Trophoblast cell (in vitro differentiated cells and primary cell): Measurements from ENCODE around the gene RAB8A.

Experiments
- DNase-seq, 2 donors: peaks; one replicate each; pipeline ENCODE4 v3.0.0-alpha.2; 2016
- H2AFZ ChIP-seq: 2 replicates; pipeline ENCODE4 v1.6.1; 2013; ENCODE audit warnings: low read length, moderate library complexity, mild to moderate bottlenecking; ENCODE audit not compliant: insufficient read depth, poor library complexity
- H2AK5ac ChIP-seq: 2 replicates; pipeline ENCODE4 v1.6.1; 2013; ENCODE audit warnings: mild to moderate bottlenecking, low read length
- H2BK120ac ChIP-seq: 2 replicates; pipeline ENCODE4 v1.6.1; 2013; ENCODE audit warnings: low read length, mild to moderate bottlenecking, moderate library complexity; ENCODE audit not compliant: insufficient read depth, poor library complexity
- H2BK12ac ChIP-seq: 2 replicates; pipeline ENCODE4 v1.6.1; 2013; ENCODE audit warnings: mild to moderate bottlenecking, low read length, moderate library complexity
- H2BK5ac ChIP-seq: 2 replicates; pipeline ENCODE4 v1.6.1; 2013; ENCODE audit warnings: low read length, low read depth, moderate library complexity, mild to moderate bottlenecking; ENCODE audit not compliant: poor library complexity
- H3K14ac ChIP-seq: 2 replicates; pipeline ENCODE4 v1.6.1; 2013; ENCODE audit warnings: mild to moderate bottlenecking, low read length
- H3K18ac ChIP-seq: 2 replicates; pipeline ENCODE4 v1.6.1; 2013; ENCODE audit warnings: mild to moderate bottlenecking, low read length
- H3K23ac ChIP-seq: 2 replicates; pipeline ENCODE4 v1.6.1; 2013; ENCODE audit warnings: low read length
- H3K27ac ChIP-seq: 2 replicates; pipeline ENCODE4 v1.5.1; 2013; ENCODE audit warnings: low read depth, mild to moderate bottlenecking, inconsistent platforms, low read length, moderate library complexity
- H3K27me3 ChIP-seq: 2 replicates; pipeline ENCODE4 v1.6.1; 2013; ENCODE audit warnings: inconsistent platforms, mild to moderate bottlenecking, low read length, moderate library complexity; ENCODE audit not compliant: insufficient read depth
- H3K36me3 ChIP-seq, 2 experiments: 1 replicate in 1 of 2; 2 replicates in 1 of 2; pipeline ENCODE4 v1.6.1; 2013; ENCODE audit warnings: low read length in 2 of 2, mild to moderate bottlenecking in 2 of 2, moderate library complexity in 1 of 2; ENCODE audit not compliant: insufficient read depth in 2 of 2, control insufficient read depth in 1 of 2
- H3K4ac ChIP-seq: 2 replicates; pipeline ENCODE4 v1.6.1; 2013; ENCODE audit warnings: low read depth, mild to moderate bottlenecking, low read length, moderate library complexity
- H3K4me1 ChIP-seq, 2 experiments: 1 replicate in 1 of 2; 2 replicates in 1 of 2; pipeline ENCODE4 v1.6.1; 2013; ENCODE audit warnings: low read length in 2 of 2, mild to moderate bottlenecking in 2 of 2, moderate library complexity in 1 of 2; ENCODE audit not compliant: insufficient read depth in 2 of 2, control insufficient read depth in 1 of 2
- H3K4me2 ChIP-seq: 2 replicates; pipeline ENCODE4 v1.6.1; 2013; ENCODE audit warnings: inconsistent platforms, mild to moderate bottlenecking, low read length, moderate library complexity
- H3K4me3 ChIP-seq: 2 replicates; pipeline ENCODE4 v1.5.1; 2013; ENCODE audit warnings: mild to moderate bottlenecking, low read depth, low read length, inconsistent platforms
- H3K79me1 ChIP-seq: one replicate; pipeline ENCODE4 v1.6.1; 2013; ENCODE audit warnings: low read length
- H3K79me2 ChIP-seq: 2 replicates; pipeline ENCODE4 v1.6.1; 2013; ENCODE audit warnings: low read length, mild to moderate bottlenecking; ENCODE audit not compliant: control insufficient read depth, insufficient read depth, poor library complexity
- H3K9ac ChIP-seq: 2 replicates; pipeline ENCODE4 v1.6.1; 2013; ENCODE audit warnings: mild to moderate bottlenecking, low read length
- H3K9me3 ChIP-seq: 2 replicates; pipeline ENCODE4 v1.6.1; 2013; ENCODE audit warnings: low read depth, mild to moderate bottlenecking, control low read depth, inconsistent platforms, low read length; ENCODE audit not compliant: insufficient read depth
- H4K12ac ChIP-seq: 2 replicates; pipeline ENCODE4 v1.6.1; 2013; ENCODE audit warnings: low read depth, mild to moderate bottlenecking, low read length, moderate library complexity
- H4K8ac ChIP-seq: 2 replicates; pipeline ENCODE4 v1.6.1; 2013; ENCODE audit warnings: low read depth, mild to moderate bottlenecking, low read length, moderate library complexity
- H4K91ac ChIP-seq: one replicate; pipeline ENCODE4 v1.6.1; 2013; ENCODE audit warnings: low read depth, mild to moderate bottlenecking, low read length, moderate library complexity
- WGBS: extraction: QIAGEN DNeasy Blood & Tissue Kit; methylation state at CpG from one replicate; pipeline ENCODE4 v1.1.7; 2013; ENCODE audit warnings: missing lambda C conversion rate; ENCODE audit not compliant: insufficient read length, insufficient coverage; ENCODE audit errors: extremely low coverage; 5-methylcytosine and 5-hydroxymethylcytosine counted together

The RAB8A gene

GRCh38 chr19:16076958-16077611 lies 34.6 kb upstream of the RAB8A start:
- peak overlapping the region; percentile 2 for H4K12ac ChIP-seq
- H3K27ac ChIP-seq = peak overlapping the region; percentile 96
- no peaks in the 10 kb centered on the region for H3K27me3 ChIP-seq
- H2BK5ac ChIP-seq = peak overlapping the region; percentile 96
- H3K4me3 ChIP-seq = peak overlapping the region; percentile 99
- H3K79me1 ChIP-seq = peaks cover 33% of the 10 kb centered on the region
- no CpG with 5 or more reads among the region's 56 CpGs for WGBS
- H3K4me2 ChIP-seq = peak overlapping the region; percentile 85
- peak overlapping the region; percentile 80 for H4K8ac ChIP-seq
- H4K91ac ChIP-seq = peak overlapping the region; percentile 88
- peak overlapping the region; percentile 100 for H3K9ac ChIP-seq
- H3K79me2 ChIP-seq = peaks cover 39% of the 10 kb centered on the region
- no peak overlapping the region for H3K23ac ChIP-seq
- H3K4ac ChIP-seq = peak overlapping the region; percentile 100
- peaks cover 22 to 26% of the 10 kb centered on the region in 2 experiments for H3K36me3 ChIP-seq
- H2BK12ac ChIP-seq = no peak overlapping the region
- H3K14ac ChIP-seq = peak overlapping the region; percentile 52
- no peaks in the 10 kb centered on the region for H3K9me3 ChIP-seq
- H3K4me1 ChIP-seq = peaks cover 8 to 15% of the 10 kb centered on the region in 2 experiments
- peak overlapping the region; percentile 0 for H2AFZ ChIP-seq
- peak overlapping the region; percentile 90 for H2BK120ac ChIP-seq
- DNase-seq = peak in 1 of 2 donors; percentile 60
- peak overlapping the region; percentile 99 for H3K18ac ChIP-seq
- H2AK5ac ChIP-seq = peak overlapping the region; percentile 53

DNA sequence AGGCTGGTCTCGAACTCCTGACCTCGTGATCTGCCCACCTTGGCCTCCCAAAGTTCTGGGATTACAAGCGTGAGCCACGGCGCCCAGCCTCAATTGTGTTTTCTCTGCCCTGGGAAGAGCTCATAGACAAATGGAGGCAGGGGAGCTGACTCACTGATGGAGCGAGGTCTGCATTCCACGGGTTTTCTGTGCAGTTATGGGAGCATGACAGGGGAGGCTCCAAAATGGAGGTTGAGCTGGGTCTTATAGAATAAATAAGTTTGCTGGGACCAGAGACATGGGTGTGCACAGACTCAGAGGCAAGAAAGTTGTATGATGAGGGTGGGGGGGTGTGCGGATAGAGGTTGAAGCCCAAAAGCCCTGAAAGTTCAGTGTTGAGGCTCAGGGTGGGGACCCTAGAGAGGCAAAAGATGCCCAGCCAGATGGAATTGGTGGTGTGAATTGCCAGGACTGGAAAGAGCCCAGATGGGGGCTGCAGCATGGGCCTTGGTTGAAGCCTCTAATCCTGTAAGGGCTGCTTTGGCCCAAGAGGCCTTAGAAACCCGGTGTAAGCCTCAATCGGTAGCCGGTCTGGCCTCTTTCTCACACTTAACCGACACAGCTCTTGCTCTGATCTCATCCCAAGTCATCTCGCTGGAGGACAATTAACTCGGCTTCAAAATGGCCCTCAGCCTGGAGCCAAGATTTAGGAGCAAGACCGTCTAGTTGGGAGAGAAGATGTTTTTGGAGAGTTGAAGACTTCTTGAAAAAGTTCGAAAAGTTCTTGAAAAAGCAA lies 33.5 kb upstream of the RAB8A start:
- Histone ChIP-seq H3K36me3 (peaks cover 33 to 36% of the 10 kb centered on the region in 2 experiments), H4K8ac (peak overlapping the region; percentile 57), H3K4me2 (peak overlapping the region; percentile 85), H2BK12ac (peak overlapping the region; percentile 10), H3K9ac (peak overlapping the region; percentile 84), H4K91ac (peak overlapping the region; percentile 90), H4K12ac (peak overlapping the region; percentile 90), H3K27ac (peak overlapping the region; percentile 96), H3K14ac (peak overlapping the region; percentile 92), H2AFZ (peak overlapping the region; percentile 17), H2BK5ac (peak overlapping the region; percentile 98), H2BK120ac (peak overlapping the region; percentile 55), H3K4me3 (peak overlapping the region; percentile 65), H3K9me3 (no peaks in the 10 kb centered on the region), H3K4ac (peak overlapping the region; percentile 100), H3K79me1 (peaks cover 33% of the 10 kb centered on the region), H3K4me1 (peaks cover 8 to 15% of the 10 kb centered on the region in 2 experiments), H3K18ac (peak overlapping the region; percentile 34), H2AK5ac (peak overlapping the region; percentile 20), H3K27me3 (no peaks in the 10 kb centered on the region), H3K79me2 (peaks cover 41% of the 10 kb centered on the region), H3K23ac (no peak overlapping the region)
- peak in 1 of 2 donors; percentile 66 for DNase-seq
- no CpG with 5 or more reads among the region's 16 CpGs for WGBS

DNA sequence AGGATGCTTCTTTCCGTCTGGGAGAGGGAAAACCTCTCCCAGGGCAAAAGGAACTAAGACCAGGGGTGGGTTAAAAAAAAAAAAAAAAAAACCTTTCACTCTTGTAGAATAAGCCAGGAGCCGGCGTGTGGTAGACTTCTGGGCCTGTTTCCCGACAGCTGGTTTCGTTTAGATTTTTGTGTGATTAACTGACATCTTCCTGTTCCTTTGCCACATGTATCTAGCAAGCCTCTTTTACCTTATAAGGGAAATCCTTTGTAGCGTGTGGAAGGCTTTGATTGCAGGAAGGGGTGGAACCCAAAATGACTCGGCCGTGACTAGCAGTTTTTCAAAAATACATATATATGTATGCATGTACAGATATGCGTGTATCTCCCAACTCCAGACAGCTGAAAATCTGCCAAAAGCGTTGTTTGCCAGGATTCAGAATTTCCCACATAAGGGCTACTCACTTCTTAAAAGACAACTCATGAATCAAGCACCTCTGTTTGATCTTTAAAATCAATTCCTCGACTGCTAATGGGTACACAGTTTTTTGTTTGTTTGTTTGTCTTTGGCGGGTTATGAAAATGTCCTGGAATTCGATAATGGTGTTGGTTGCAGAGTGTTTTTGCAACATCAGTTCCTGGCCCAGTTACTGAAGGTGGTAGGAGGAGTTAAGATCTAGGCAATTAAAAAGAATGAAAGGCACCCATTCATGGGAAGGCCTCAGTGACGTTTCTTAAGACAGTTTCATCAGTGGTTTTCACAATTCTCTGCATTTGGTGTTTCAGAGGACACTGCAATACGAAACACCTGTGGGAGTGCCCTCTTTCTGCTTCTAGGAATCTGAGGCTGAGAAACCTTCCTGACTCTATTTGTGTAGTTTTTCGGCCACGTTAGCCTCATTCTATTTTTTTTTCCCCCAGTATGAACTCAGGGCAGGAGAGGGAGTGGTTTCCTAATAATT lies 32.7 kb upstream of the RAB8A start:
- H2BK120ac ChIP-seq = no peak overlapping the region
- H2AK5ac ChIP-seq = no peak overlapping the region
- no CpG with 5 or more reads among the region's 17 CpGs for WGBS
- H3K36me3 ChIP-seq = peaks cover 41 to 45% of the 10 kb centered on the region in 2 experiments
- peak overlapping the region; percentile 84 for H3K9ac ChIP-seq
- no peak overlapping the region for H3K23ac ChIP-seq
- H4K91ac ChIP-seq = peak overlapping the region; percentile 90
- peaks cover 41% of the 10 kb centered on the region for H3K79me2 ChIP-seq
- DNase-seq = peak; percentile 81 to 94
- H3K9me3 ChIP-seq = no peaks in the 10 kb centered on the region
- H3K79me1 ChIP-seq = peaks cover 33% of the 10 kb centered on the region
- no peaks in the 10 kb centered on the region for H3K27me3 ChIP-seq
- peak overlapping the region; percentile 96 for H3K27ac ChIP-seq
- peak overlapping the region; percentile 98 for H2BK5ac ChIP-seq
- H3K4me3 ChIP-seq = no peak overlapping the region
- H4K8ac ChIP-seq = no peak overlapping the region
- peak overlapping the region; percentile 100 for H3K4ac ChIP-seq
- H2BK12ac ChIP-seq = no peak overlapping the region
- H3K4me1 ChIP-seq = peaks cover 8 to 15% of the 10 kb centered on the region in 2 experiments
- H4K12ac ChIP-seq = no peak overlapping the region
- peak overlapping the region; percentile 43 for H3K14ac ChIP-seq
- no peak overlapping the region for H2AFZ ChIP-seq
- H3K4me2 ChIP-seq = peak overlapping the region; percentile 85
- H3K18ac ChIP-seq = no peak overlapping the region
